IMR-90 (cell line): Measurements from ENCODE around the gene RAB38. TPM values are rescaled to one million over a fixed set of nuclear protein-coding genes. Genes with fewer than 3 reads are reported as not detected.

Experiments
- ATAC-seq: fragments of 200-7000 bp; cut with Tn5 transposase; 2 replicates; pipeline ENCODE4 v1.9.1; 2020; ENCODE audit warnings: low read depth, mild to moderate bottlenecking, moderate library complexity
- BruUV-seq: library from RNA; stranded (reverse); fragments of 400-500 nt; replicated peaks from 2 replicates; lab custom pipeline; 2021; lab: Mats Ljungman, UMichigan
- CTCF ChIA-PET: fragments of 300-600 bp; formaldehyde crosslinking; extraction: SDS; loops from one replicate; lab custom pipeline; 2021; ENCODE audit warnings: antibody characterized with exemption; lab: Yijun Ruan, JAX
- POLR2A ChIA-PET: fragments of 300-600 bp; sonication (Branson Sonifier 250); formaldehyde crosslinking; loops from one replicate; lab custom pipeline; 2022; ENCODE audit warnings: antibody characterized with exemption; ENCODE audit not compliant: unreplicated experiment; lab: Charles Lee
- DNase-seq: peaks from one replicate; pipeline ENCODE4 v3.0.0; 2013
- H2AFZ ChIP-seq: replicated peaks from 2 replicates; pipeline ENCODE3; 2013; ENCODE audit warnings: low read length, mild to moderate bottlenecking; ENCODE audit not compliant: poor library complexity
- H2AK5ac ChIP-seq: 2 replicates; pipeline ENCODE4 v1.6.1; 2013; ENCODE audit warnings: low read depth, low read length, inconsistent platforms
- H2AK9ac ChIP-seq: replicated peaks from 2 replicates; pipeline ENCODE3; 2013; ENCODE audit warnings: mild to moderate bottlenecking, low read depth, low read length, moderate library complexity; ENCODE audit not compliant: poor library complexity
- H2BK120ac ChIP-seq: 2 replicates; pipeline ENCODE4 v1.6.1; 2013; ENCODE audit warnings: low read depth, low read length, inconsistent platforms
- H2BK15ac ChIP-seq: 3 replicates; pipeline ENCODE4 v1.6.1; 2013; ENCODE audit warnings: low read depth, low read length, inconsistent platforms
- H2BK20ac ChIP-seq: 2 replicates; pipeline ENCODE4 v1.6.1; 2013; ENCODE audit warnings: low read depth, mild to moderate bottlenecking, inconsistent platforms, low read length, moderate library complexity
- H2BK5ac ChIP-seq: 2 replicates; pipeline ENCODE4 v1.6.1; 2013; ENCODE audit warnings: mild to moderate bottlenecking, low read depth, low read length, inconsistent platforms; ENCODE audit not compliant: poor library complexity, severe bottlenecking
- H3K14ac ChIP-seq: replicated peaks from 2 replicates; pipeline ENCODE4 v1.6.1; 2013; ENCODE audit warnings: low read depth, low read length, inconsistent platforms
- H3K18ac ChIP-seq: 2 replicates; pipeline ENCODE4 v1.6.1; 2013; ENCODE audit warnings: low read depth, low read length, control low read depth
- H3K23ac ChIP-seq: 2 replicates; pipeline ENCODE4 v1.6.1; 2013; ENCODE audit warnings: low read depth, low read length, inconsistent platforms
- H3K27ac ChIP-seq: 2 replicates; pipeline ENCODE4 v1.5.1; 2013; ENCODE audit warnings: mild to moderate bottlenecking, control low read depth, low read length; ENCODE audit not compliant: insufficient read depth
- H3K27me3 ChIP-seq: 2 replicates; pipeline ENCODE4 v1.6.1; 2013; ENCODE audit warnings: low read length; ENCODE audit not compliant: control insufficient read depth, insufficient read depth
- H3K36me3 ChIP-seq: 2 replicates; pipeline ENCODE4 v1.6.1; 2013; ENCODE audit warnings: low read length, mixed read lengths; ENCODE audit not compliant: control insufficient read depth, insufficient read depth
- H3K4ac ChIP-seq: 2 replicates; pipeline ENCODE4 v1.6.1; 2013; ENCODE audit warnings: low read depth, low read length, inconsistent platforms
- H3K4me1 ChIP-seq: 2 replicates; pipeline ENCODE4 v1.6.1; 2013; ENCODE audit warnings: low read length, mixed read lengths; ENCODE audit not compliant: control insufficient read depth, insufficient read depth
- H3K4me2 ChIP-seq: 2 replicates; pipeline ENCODE4 v1.6.1; 2013; ENCODE audit warnings: low read depth, mild to moderate bottlenecking, control low read depth, low read length, moderate library complexity
- H3K4me3 ChIP-seq: 2 replicates; pipeline ENCODE4 v1.5.1; 2013; ENCODE audit warnings: low read depth, mild to moderate bottlenecking, control low read depth, low read length, moderate library complexity; ENCODE audit not compliant: insufficient read depth
- H3K56ac ChIP-seq: 2 replicates; pipeline ENCODE4 v1.6.1; 2013; ENCODE audit warnings: low read length, inconsistent platforms; ENCODE audit not compliant: insufficient read depth; ENCODE audit errors: extremely low read depth
- H3K79me1 ChIP-seq, 2 experiments: 2 replicates each; pipeline ENCODE4 v1.6.1; 2013; ENCODE audit warnings: low read length in 2 of 2, inconsistent platforms in 1 of 2, low read depth in 1 of 2
- H3K9ac ChIP-seq: 2 replicates; pipeline ENCODE4 v1.6.1; 2013; ENCODE audit warnings: low read depth, low read length, control low read depth
- H3K9me1 ChIP-seq: 2 replicates; pipeline ENCODE4 v1.6.1; 2013; ENCODE audit warnings: low read length, inconsistent platforms; ENCODE audit not compliant: insufficient read depth
- H3K9me3 ChIP-seq: 2 replicates; pipeline ENCODE4 v1.6.1; 2013; ENCODE audit warnings: low read length; ENCODE audit not compliant: control insufficient read depth, insufficient read depth
- H4K20me1 ChIP-seq: 2 replicates; pipeline ENCODE4 v1.6.1; 2013; ENCODE audit warnings: low read length, inconsistent platforms; ENCODE audit not compliant: insufficient read depth
- H4K5ac ChIP-seq: 2 replicates; pipeline ENCODE4 v1.6.1; 2013; ENCODE audit warnings: mild to moderate bottlenecking, low read depth, low read length, control low read depth
- H4K8ac ChIP-seq, 2 experiments: 2 replicates each; pipeline ENCODE4 v1.6.1; 2013; ENCODE audit warnings: low read depth in 2 of 2, low read length in 2 of 2, control low read depth in 1 of 2, inconsistent platforms in 1 of 2
- H4K91ac ChIP-seq: 2 replicates; pipeline ENCODE4 v1.6.1; 2013; ENCODE audit warnings: low read depth, low read length, inconsistent platforms; ENCODE audit not compliant: insufficient read depth
- BHLHE40 ChIP-seq: fragments of 150-350 bp; IDR thresholded peaks from 2 replicates; pipeline ENCODE4 v1.6.1; 2016; ENCODE audit warnings: mild to moderate bottlenecking, low read depth, low read length
- CEBPB ChIP-seq: IDR thresholded peaks from 2 replicates; pipeline ENCODE4 v1.6.1; 2012; ENCODE audit warnings: low read depth, low read length, improper control_type of control experiment
- MAFK ChIP-seq: IDR thresholded peaks from 2 replicates; pipeline ENCODE4 v1.6.1; 2012; ENCODE audit warnings: low read depth, low read length, improper control_type of control experiment
- MAZ ChIP-seq: IDR thresholded peaks from 2 replicates; pipeline ENCODE4 v1.6.1; 2012; ENCODE audit warnings: low read depth, mild to moderate bottlenecking, low read length, improper control_type of control experiment, moderate library complexity, borderline replicate concordance
- MXI1 ChIP-seq: IDR thresholded peaks from 2 replicates; pipeline ENCODE4 v1.6.1; 2012; ENCODE audit warnings: low read depth, mild to moderate bottlenecking, low read length, moderate library complexity, borderline replicate concordance
- NFE2L2 ChIP-seq: fragments of 150-350 bp; IDR thresholded peaks from 2 replicates; pipeline ENCODE4 v1.6.1; 2016; ENCODE audit warnings: low read depth, mild to moderate bottlenecking, low read length
- RAD21 ChIP-seq: IDR thresholded peaks from 2 replicates; pipeline ENCODE4 v1.6.1; 2012; ENCODE audit warnings: low read length, improper control_type of control experiment
- RFX5 ChIP-seq: IDR thresholded peaks from 2 replicates; pipeline ENCODE4 v1.8.0; 2012; ENCODE audit warnings: low read depth, mild to moderate bottlenecking, low read length, moderate library complexity
- SMC3 ChIP-seq: fragments of 150-350 bp; IDR thresholded peaks from 2 replicates; pipeline ENCODE4 v1.6.1; 2016; ENCODE audit warnings: low read depth, mild to moderate bottlenecking, antibody characterized with exemption, low read length, moderate library complexity
- WGBS, 2 experiments: methylation state at CpG; one replicate each; pipeline versions ENCODE4 v1.1.5 to v1.1.7; 2013; ENCODE audit warnings: missing lambda C conversion rate in 2 of 2; ENCODE audit not compliant: insufficient read length in 1 of 2; ENCODE audit errors: extremely low coverage in 2 of 2; 5-methylcytosine and 5-hydroxymethylcytosine counted together
- dilution Hi-C: fragments of 300-500 bp; cut with HindIII; formaldehyde crosslinking; loops from one replicate; pipeline ENCODE4 v1.14.3; 2018; ENCODE audit warnings: low sequenced_read_pairs; ENCODE audit not compliant: unreplicated experiment
- in situ Hi-C: fragments of 300-500 bp; cut with MboI; formaldehyde crosslinking; loops from 3 replicates; pipeline ENCODE4 v1.14.3; 2019; ENCODE audit warnings: low sequenced_read_pairs, inconsistent platforms, mixed read lengths
- intact Hi-C: fragments of 100-400 bp; cut with micrococcal nuclease; formaldehyde crosslinking; loops from 2 replicates; pipeline ENCODE4 v1.10.0; 2022
- polyA plus RNA-seq, 3 experiments: library from polyadenylated mRNA; depleted of rRNA; stranded (reverse); fragments of >200 nt; gene quantifications; 2 replicates each; pipeline ENCODE4 v1.2.3, GENCODE V29; 2012; ENCODE audit warnings: low replicate concordance in 1 of 3
- total RNA-seq: library from RNA; depleted of rRNA; stranded (reverse); fragments of >200 nt; gene quantifications from 2 replicates; pipeline ENCODE4 v1.2.3, GENCODE V29; 2012
- TF ChIP-seq, protein P1 (sequence below): conservative IDR thresholded peaks from 2 replicates; pipeline ENCODE4 v1.5.1; 2012; ENCODE audit warnings: mild to moderate bottlenecking, low read depth, low read length, improper control_type of control experiment
- TF ChIP-seq, protein P2 (sequence below): fragments of 150-350 bp; IDR thresholded peaks from 2 replicates; pipeline ENCODE4 v1.6.1; 2016; ENCODE audit warnings: low read depth, mild to moderate bottlenecking, low read length, moderate library complexity, borderline replicate concordance
- TF ChIP-seq, protein P3 (sequence below): fragments of 150-350 bp; IDR thresholded peaks from 2 replicates; pipeline ENCODE4 v1.6.1; 2017; ENCODE audit warnings: mild to moderate bottlenecking, antibody characterized with exemption, low read length, low read depth

The RAB38 gene
- total and polyA plus RNA-seq, 2 of the 4 experiments (the other 2 are of a cell fraction) = 5.0 to 6.5 TPM

DNA sequence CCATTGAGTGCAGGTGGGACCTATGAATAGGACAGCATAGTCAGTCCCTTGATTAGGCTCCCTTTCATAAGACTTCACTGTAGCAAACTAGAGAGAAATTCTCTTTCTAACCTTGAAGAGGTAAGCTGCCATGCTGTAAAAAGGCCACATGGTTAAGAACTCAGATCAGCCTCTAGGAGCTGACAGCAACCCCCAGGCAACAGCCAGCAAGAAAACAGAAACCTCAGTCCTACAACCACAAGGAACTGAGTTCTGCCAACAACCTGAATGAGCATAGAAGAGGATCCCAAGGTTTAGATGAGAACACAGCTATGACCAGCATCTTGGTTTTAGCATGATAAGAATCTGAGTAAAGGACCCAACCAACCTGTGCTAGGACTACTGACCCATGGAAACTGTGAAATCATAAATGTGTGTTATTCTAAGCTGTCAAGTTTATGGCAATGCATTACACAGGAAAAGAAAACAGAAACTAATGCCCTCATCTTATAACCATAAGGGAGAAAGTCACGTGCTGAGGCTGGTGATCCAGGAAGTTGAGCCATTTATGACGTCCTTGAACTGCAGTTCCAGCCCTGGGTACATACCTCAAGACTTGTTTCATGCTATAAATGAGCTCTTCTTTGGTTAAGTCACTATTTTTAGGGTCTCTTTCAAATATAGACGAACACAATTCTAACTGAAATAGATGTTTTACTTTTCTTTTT lies 43.3 kb downstream of the RAB38 start:
- H3K23ac ChIP-seq = no peak overlapping the region
- H3K36me3 ChIP-seq = no peaks in the 10 kb centered on the region
- no peak overlapping the region for H3K18ac ChIP-seq
- H2AK5ac ChIP-seq = no peak overlapping the region
- H3K9me1 ChIP-seq = no peaks in the 10 kb centered on the region
- dilution Hi-C loops (no loop called here), intact Hi-C loops (no loop called here), in situ Hi-C loops (no loop called here)
- no peak overlapping the region for H2AK9ac ChIP-seq
- H4K91ac ChIP-seq = no peak overlapping the region
- no peak overlapping the region for H3K9ac ChIP-seq
- H3K9me3 ChIP-seq = no peaks in the 10 kb centered on the region
- no peak for ATAC-seq
- no peak overlapping the region for H3K4me3 ChIP-seq
- H2BK20ac ChIP-seq = no peak overlapping the region
- CTCF ChIA-PET = interaction anchor here (0.7 kb wide), 1 partner anchor 26 kb away, joined by 3 read pairs; no protein-coding TSS in a partner anchor
- POLR2A ChIA-PET = no interaction called here
- H3K27me3 ChIP-seq = no peaks in the 10 kb centered on the region
- H2BK5ac ChIP-seq = no peak overlapping the region
- no peaks in the 10 kb centered on the region for H3K4me1 ChIP-seq
- no peak for TF ChIP-seq RFX5
- TF ChIP-seq, protein P1, sequence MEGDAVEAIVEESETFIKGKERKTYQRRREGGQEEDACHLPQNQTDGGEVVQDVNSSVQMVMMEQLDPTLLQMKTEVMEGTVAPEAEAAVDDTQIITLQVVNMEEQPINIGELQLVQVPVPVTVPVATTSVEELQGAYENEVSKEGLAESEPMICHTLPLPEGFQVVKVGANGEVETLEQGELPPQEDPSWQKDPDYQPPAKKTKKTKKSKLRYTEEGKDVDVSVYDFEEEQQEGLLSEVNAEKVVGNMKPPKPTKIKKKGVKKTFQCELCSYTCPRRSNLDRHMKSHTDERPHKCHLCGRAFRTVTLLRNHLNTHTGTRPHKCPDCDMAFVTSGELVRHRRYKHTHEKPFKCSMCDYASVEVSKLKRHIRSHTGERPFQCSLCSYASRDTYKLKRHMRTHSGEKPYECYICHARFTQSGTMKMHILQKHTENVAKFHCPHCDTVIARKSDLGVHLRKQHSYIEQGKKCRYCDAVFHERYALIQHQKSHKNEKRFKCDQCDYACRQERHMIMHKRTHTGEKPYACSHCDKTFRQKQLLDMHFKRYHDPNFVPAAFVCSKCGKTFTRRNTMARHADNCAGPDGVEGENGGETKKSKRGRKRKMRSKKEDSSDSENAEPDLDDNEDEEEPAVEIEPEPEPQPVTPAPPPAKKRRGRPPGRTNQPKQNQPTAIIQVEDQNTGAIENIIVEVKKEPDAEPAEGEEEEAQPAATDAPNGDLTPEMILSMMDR = no peak
- TF ChIP-seq RAD21 = no peak
- TF ChIP-seq, protein P2, sequence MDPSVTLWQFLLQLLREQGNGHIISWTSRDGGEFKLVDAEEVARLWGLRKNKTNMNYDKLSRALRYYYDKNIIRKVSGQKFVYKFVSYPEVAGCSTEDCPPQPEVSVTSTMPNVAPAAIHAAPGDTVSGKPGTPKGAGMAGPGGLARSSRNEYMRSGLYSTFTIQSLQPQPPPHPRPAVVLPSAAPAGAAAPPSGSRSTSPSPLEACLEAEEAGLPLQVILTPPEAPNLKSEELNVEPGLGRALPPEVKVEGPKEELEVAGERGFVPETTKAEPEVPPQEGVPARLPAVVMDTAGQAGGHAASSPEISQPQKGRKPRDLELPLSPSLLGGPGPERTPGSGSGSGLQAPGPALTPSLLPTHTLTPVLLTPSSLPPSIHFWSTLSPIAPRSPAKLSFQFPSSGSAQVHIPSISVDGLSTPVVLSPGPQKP = no peak
- TF ChIP-seq MAFK = no peak
- no peak for TF ChIP-seq SMC3
- TF ChIP-seq MXI1 = no peak
- no peak for TF ChIP-seq MAZ
- no peak for TF ChIP-seq NFE2L2
- TF ChIP-seq BHLHE40 = no peak
- no peak for TF ChIP-seq CEBPB
- TF ChIP-seq, protein P3, sequence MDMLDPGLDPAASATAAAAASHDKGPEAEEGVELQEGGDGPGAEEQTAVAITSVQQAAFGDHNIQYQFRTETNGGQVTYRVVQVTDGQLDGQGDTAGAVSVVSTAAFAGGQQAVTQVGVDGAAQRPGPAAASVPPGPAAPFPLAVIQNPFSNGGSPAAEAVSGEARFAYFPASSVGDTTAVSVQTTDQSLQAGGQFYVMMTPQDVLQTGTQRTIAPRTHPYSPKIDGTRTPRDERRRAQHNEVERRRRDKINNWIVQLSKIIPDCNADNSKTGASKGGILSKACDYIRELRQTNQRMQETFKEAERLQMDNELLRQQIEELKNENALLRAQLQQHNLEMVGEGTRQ = no peak; the same call in 1 of the 2 replicates
- no CpG with 5 or more reads among the region's 3 CpGs for WGBS, 2 experiments
- no peaks in the 10 kb centered on the region for H4K20me1 ChIP-seq
- H3K4me2 ChIP-seq = no peak overlapping the region
- no peak overlapping the region for H4K5ac ChIP-seq
- H2AFZ ChIP-seq = no peak overlapping the region
- no peak overlapping the region for H2BK15ac ChIP-seq
- no peak for DNase-seq
- no TSS peak for BruUV-seq
- H3K14ac ChIP-seq = no peak overlapping the region
- H3K79me1 ChIP-seq = no peaks in the 10 kb centered on the region
- H2BK120ac ChIP-seq = no peak overlapping the region
- H3K56ac ChIP-seq = no peak overlapping the region
- no peak overlapping the region for H3K4ac ChIP-seq
- H3K27ac ChIP-seq = no peak overlapping the region
- no peak overlapping the region for H4K8ac ChIP-seq
